Suprapubic skin (tissue), 4 donors: ENCODE results near the gene MRPL46.

Experiments
- EP300 ChIP-seq: sonication (generic); formaldehyde crosslinking; IDR thresholded peaks from one replicate; pipeline ENCODE4 v1.6.1; 2017; ENCODE audit warnings: antibody characterized with exemption
- POLR2A ChIP-seq, 2 donors: fragments of 450-650 bp; IDR thresholded peaks; one replicate each; pipeline ENCODE4 v1.6.1; 2017; ENCODE audit warnings: antibody characterized with exemption in 2 of 2, mild to moderate bottlenecking in 2 of 2, moderate library complexity in 2 of 2
- POLR2AphosphoS5 ChIP-seq, 3 donors: sonication (generic); formaldehyde crosslinking; IDR thresholded peaks; one replicate each; pipeline ENCODE4 v1.6.1; 2017; ENCODE audit warnings: antibody characterized with exemption in 3 of 3
- TF ChIP-seq, protein P1 (sequence below), 2 donors: fragments of 200-600 bp in 1 of 2; fragments of 450-650 bp in 1 of 2; sonication (generic) in 1 of 2; IDR thresholded peaks; one replicate each; pipeline ENCODE4 v1.5.1; 2016 to 2019; ENCODE audit warnings: antibody characterized with exemption in 2 of 2, mild to moderate bottlenecking in 1 of 2, moderate library complexity in 1 of 2

DNA sequence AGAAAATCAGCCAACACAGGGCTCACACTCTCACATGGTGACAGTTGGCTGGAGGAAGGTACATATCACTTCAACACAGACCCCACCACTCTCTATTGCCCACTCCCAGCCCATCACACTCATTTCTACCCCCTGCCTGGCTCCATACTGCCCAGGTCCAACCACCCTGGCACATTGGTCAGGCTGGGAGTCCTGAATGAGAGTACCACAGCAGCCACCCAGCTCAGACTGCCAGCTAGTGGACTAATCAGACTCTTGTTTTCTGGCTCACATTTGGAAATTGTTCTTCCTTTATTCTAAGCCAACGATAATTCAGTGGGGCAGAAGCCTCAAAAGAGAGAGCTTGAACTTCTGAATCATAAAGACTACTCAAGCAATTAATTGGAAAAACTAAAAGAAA, 20.0 kb downstream of the MRPL46 start:
- TF ChIP-seq, protein P1, sequence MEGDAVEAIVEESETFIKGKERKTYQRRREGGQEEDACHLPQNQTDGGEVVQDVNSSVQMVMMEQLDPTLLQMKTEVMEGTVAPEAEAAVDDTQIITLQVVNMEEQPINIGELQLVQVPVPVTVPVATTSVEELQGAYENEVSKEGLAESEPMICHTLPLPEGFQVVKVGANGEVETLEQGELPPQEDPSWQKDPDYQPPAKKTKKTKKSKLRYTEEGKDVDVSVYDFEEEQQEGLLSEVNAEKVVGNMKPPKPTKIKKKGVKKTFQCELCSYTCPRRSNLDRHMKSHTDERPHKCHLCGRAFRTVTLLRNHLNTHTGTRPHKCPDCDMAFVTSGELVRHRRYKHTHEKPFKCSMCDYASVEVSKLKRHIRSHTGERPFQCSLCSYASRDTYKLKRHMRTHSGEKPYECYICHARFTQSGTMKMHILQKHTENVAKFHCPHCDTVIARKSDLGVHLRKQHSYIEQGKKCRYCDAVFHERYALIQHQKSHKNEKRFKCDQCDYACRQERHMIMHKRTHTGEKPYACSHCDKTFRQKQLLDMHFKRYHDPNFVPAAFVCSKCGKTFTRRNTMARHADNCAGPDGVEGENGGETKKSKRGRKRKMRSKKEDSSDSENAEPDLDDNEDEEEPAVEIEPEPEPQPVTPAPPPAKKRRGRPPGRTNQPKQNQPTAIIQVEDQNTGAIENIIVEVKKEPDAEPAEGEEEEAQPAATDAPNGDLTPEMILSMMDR (IDR thresholded peaks at IDR 0.05) = no peak
- TF ChIP-seq POLR2A (IDR thresholded peaks at IDR 0.05) (no peak), POLR2AphosphoS5 (IDR thresholded peaks at IDR 0.05) (no peak), EP300 (no peak)
